HG03520 (cell line): Measurements from ENCODE around the gene NEK9.

Source experiments
- ATAC-seq: cut with Tn5 transposase; IDR thresholded peaks from one replicate; pipeline ENCODE4 v1.9.1; 2021; ENCODE audit warnings: mild to moderate bottlenecking, moderate library complexity; ENCODE audit not compliant: unreplicated experiment

The NEK9 gene

GRCh38 chr14:75042035-75042434, 84.8 kb downstream of the NEK9 start:
- ATAC-seq, result no peak

- no peak for ATAC-seq
These were observed 85.2 kb downstream of the NEK9 start for GRCh38 chr14:75041613-75042012.

- no peak for ATAC-seq
These were observed 85.9 kb downstream of the NEK9 start for GRCh38 chr14:75040959-75041358.

- no peak for ATAC-seq
These were observed 86.3 kb downstream of the NEK9 start for GRCh38 chr14:75040507-75040906.

GRCh38 chr14:75032939-75033338, 93.9 kb downstream of the NEK9 start:
- ATAC-seq, result no peak

GRCh38 chr14:75030147-75030546, 96.7 kb downstream of the NEK9 start:
- ATAC-seq, result no peak
